ENCODE results near the gene PGBD1. TPM values are rescaled to one million over a fixed set of nuclear protein-coding genes. Genes with fewer than 3 reads are reported as not detected.

PGBD1 gene
- total and polyA plus RNA-seq, 11 donors, result 1.7 to 4.6 (median 2.9) TPM

- Histone ChIP-seq H3K27me3 (no peaks in the 10 kb centered on the region), H3K9me3 (peaks cover 0 to 5% (median 0%) of the 10 kb centered on the region in 12 donors), H3K27ac (peak overlapping the region; percentile 90 to 100 (median 97)), H3K4me3 (peak overlapping the region; percentile 57 to 85 (median 74)), H3K4me1 (peaks cover 0 to 24% (median 12%) of the 10 kb centered on the region in 12 donors), H3K36me3 (no peaks in the 10 kb centered on the region)
- WGBS, 4 donors, result 31 to 39% (median 32%) methylated on average over 12 of the region's 12 CpGs
- ATAC-seq (no peak), DNase-seq (no peak)
- TF ChIP-seq CTCF (IDR thresholded peaks at IDR 0.05) (no peak), POLR2A (IDR thresholded peaks at IDR 0.05) (no peak)
- intact Hi-C loops (cut with DNase I), result loop anchor here in 7 of 10 donors (5.0 to 10.0 kb wide), 8 partner anchors 50 to 1188 kb away; partner anchors contain the start of genes PGBD1 (in 3 of the 7), ZSCAN26 (in 3 of the 7), NKAPL (in 1 of the 7) and ZKSCAN4 (in 1 of the 7)
Observed at GRCh38 chr6:28335040-28335563, 53.7 kb downstream of the PGBD1 start.

GRCh38 chr6:28335564-28336283, 54.4 kb downstream of the PGBD1 start, which contains the start of gene ZSCAN31:
TSS of gene ZSCAN31 (minus strand) at chr6:28336148. CDS start at chr6:28329683, 6,465 bp downstream.
- WGBS, 4 donors, result 0 to 1% (median 1%) methylated on average over 20 to 35 of the region's 35 CpGs

DNA sequence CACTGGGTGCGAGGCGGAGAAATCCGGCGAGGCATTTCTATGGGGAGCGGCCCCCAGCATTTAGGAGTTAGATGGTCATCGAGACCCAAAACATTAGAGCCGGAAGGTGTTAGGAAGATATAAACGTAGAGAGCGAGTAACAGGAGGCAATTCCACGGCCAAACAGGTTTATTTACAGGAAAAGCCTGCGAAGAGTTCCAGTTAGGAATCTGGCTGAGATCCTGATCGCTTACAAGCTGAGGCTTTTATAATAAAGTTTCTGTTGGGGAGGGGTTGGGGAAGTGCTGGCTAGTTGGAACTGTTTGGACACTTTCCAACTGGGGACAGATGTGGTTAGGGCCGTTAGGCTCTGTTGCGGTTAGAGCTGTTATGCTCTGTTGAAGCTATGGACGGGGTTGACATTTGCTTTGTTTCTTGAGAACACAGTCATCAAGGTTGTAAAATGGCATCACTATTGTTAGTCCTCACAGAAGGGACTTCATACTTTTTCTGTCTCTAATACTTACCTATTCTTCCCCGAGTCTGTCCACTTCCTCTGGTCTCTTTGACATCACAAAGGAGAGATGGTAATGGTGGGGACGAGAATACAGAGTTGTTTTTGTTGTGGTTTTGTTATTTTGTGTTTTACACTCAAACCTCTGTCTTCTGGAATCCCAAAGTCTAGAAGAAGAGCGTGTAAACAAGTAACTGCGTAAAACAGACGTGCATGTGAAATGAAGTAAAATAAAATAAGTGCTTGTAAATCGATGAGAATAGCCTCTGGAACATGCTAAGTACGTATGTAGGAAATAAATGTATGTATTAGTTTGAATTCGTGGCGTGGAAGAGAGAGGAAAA, 55.1 kb downstream of the PGBD1 start:
- WGBS, 4 donors, result 11 to 16% (median 14%) methylated on average over 24 of the region's 24 CpGs
- ATAC-seq, result peak; percentile 19 to 56 (median 38)
- intact Hi-C loops (cut with DNase I), result loop anchor here in 7 of 10 donors (5.0 to 10.0 kb wide), 8 partner anchors 52 to 1189 kb away; partner anchors contain the start of genes PGBD1 (in 3 of the 7), ZSCAN26 (in 3 of the 7), NKAPL (in 1 of the 7) and ZKSCAN4 (in 1 of the 7)
- TF ChIP-seq CTCF (IDR thresholded peaks at IDR 0.05), result no peak
- no peak for TF ChIP-seq POLR2A (IDR thresholded peaks at IDR 0.05)
- Histone ChIP-seq H3K27me3 (no peaks in the 10 kb centered on the region), H3K27ac (peak overlapping the region; percentile 90 to 100 (median 97)), H3K9me3 (peaks cover 0 to 13% (median 0%) of the 10 kb centered on the region in 12 donors), H3K36me3 (no peaks in the 10 kb centered on the region), H3K4me1 (peaks cover 0 to 24% (median 12%) of the 10 kb centered on the region in 12 donors), H3K4me3 (peak overlapping the region; percentile 57 to 85 (median 74))
- peak in 2 of 5 donors; percentile 28 to 47 for DNase-seq

More at GRCh38 chr6:28335564-28336283, 54.4 kb downstream of the PGBD1 start, which contains the start of gene ZSCAN31:
- intact Hi-C loops (cut with DNase I), result loop anchor here in 7 of 10 donors (5.0 to 10.0 kb wide), 8 partner anchors 51 to 1188 kb away; partner anchors contain the start of genes PGBD1 (in 3 of the 7), ZSCAN26 (in 3 of the 7), NKAPL (in 1 of the 7) and ZKSCAN4 (in 1 of the 7)
- Histone ChIP-seq H3K9me3 (peaks cover 0 to 12% (median 0%) of the 10 kb centered on the region in 12 donors), H3K27me3 (no peaks in the 10 kb centered on the region), H3K4me1 (peaks cover 0 to 24% (median 12%) of the 10 kb centered on the region in 12 donors), H3K27ac (peak within 1 kb of the TSS; percentile 90 to 100 (median 97)), H3K4me3 (peak within 1 kb of the TSS; percentile 57 to 85 (median 74)), H3K36me3 (no peaks in the 10 kb centered on the region)
- peak; percentile 93 to 98 (median 96) for DNase-seq
- peak; percentile 49 to 83 for TF ChIP-seq POLR2A (IDR thresholded peaks at IDR 0.05)
- no peak for TF ChIP-seq CTCF (IDR thresholded peaks at IDR 0.05)
- peak; percentile 96 to 98 (median 97) for ATAC-seq
